Stimulated activated CD8-positive, alpha-beta memory T cell treated with anti-CD3 and anti-CD28 coated beads, Interleukin-7, amount 100 ng/mL, for 1 hour (primary cell): ENCODE results near the gene GNB2.

Source experiments
- DNase-seq, 2 donors: peaks; one replicate each; pipeline ENCODE4 v3.0.0-alpha.2; 2020; ENCODE audit warnings: low read depth in 2 of 2

GNB2 gene

GRCh38 chr7:100680576-100681271 is 7.2 kb downstream of the GNB2 start:
- no peak for DNase-seq

GRCh38 chr7:100681491-100682227 is 8.1 kb downstream of the GNB2 start:
- no peak for DNase-seq

DNA sequence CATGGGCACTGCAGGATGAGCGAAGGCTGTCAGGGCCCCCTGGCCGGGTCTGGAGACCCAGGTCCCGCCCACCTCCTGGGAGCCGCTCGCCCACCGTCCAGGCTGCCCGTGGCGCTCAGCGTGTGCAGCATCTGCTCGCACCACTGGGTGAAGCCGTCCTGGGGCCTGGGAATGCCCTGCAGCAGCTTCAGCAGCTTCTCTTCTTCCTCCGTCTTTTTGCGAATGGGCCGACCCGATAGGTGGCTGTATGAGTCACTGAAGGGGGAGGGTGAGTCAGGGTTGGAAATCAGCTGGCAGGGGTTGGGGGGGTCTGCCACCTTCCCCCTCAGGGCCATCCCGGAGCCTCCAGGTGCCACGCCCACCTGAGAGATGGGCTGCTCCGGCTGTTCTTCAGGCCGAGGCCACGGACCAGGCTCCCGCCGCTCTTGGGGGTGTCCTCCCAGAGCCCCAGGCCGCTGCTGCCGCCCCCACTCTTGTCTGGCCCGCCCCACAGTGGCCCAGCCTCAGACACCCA is 8.7 kb downstream of the GNB2 start:
- DNase-seq: no peak

DNA sequence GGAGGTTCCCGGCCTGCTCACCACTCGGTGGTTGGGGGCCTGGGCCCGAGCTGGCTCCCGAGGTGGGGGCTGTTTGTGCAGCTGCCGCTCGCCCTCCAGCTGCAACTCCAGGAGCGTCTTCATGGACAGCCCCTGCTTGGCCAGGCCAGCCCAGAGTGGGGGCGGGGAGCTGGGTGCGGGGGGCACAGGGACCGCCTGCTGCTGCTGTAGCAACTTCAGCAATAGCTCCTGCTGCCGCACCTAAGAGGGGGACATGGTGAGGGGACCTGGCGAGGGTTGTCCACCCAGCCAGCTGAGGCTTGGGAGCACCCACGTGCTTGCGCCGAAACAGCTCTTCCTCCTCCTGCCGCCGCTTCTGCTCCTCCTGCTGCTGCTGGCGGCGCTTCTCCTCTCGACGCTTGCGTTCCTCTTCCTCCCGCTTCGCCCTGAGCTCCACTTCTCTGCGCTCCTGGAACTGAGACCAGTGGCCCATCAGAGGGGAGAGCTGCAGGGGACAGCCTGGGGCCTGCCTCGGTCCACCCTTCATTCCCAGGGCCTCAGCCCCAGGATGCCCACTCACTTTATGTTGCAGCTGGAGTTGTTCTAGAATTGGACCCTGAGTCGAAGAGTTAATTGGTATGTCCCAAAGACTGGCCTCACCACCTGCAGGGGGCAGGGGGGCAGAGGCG is 9.6 kb downstream of the GNB2 start:
- DNase-seq: no peak

- no peak for DNase-seq
These were observed 10.4 kb downstream of the GNB2 start for GRCh38 chr7:100683659-100684533.

- DNase-seq: no peak
These were observed 11.0 kb downstream of the GNB2 start for GRCh38 chr7:100684534-100685042.

- DNase-seq: no peak
These were observed 11.6 kb downstream of the GNB2 start for GRCh38 chr7:100685049-100685605.

- DNase-seq: no peak
These were observed 12.1 kb downstream of the GNB2 start for GRCh38 chr7:100685631-100686145.

DNA sequence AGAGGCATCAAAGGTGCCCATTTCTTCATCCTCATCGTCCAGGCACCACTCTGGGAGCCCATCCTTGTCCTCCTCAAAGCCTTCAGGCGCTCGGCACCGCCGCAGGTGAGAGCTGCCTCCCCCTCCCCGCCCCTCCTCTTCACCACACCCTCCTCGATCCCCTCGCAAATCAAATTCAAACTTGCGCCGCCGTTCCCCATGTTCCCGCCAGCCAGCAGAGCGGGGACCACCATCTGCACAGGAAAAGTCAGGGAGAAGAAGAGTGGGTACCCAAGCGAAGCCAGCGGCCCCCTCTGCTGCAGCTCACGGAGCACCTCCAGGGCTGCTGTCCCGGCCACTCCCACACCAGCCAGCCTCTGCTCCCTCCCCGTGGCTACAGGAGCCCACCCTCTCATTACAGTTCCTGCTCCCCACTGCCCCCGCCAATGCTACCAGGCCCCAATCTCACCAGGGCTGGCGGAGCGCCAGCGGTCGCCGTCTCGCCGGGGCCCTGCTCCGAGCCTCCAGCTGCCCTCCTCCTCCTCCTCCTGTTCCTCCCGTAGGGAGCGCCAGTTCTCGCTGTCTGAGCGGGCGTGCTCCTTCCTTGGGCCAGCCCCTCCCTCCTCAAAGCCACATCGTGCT is 12.8 kb downstream of the GNB2 start:
- DNase-seq: no peak

GRCh38 chr7:100686822-100687211 is 13.3 kb downstream of the GNB2 start:
- no peak for DNase-seq

- no peak for DNase-seq
These were observed 13.7 kb downstream of the GNB2 start for GRCh38 chr7:100687261-100687660.

DNA sequence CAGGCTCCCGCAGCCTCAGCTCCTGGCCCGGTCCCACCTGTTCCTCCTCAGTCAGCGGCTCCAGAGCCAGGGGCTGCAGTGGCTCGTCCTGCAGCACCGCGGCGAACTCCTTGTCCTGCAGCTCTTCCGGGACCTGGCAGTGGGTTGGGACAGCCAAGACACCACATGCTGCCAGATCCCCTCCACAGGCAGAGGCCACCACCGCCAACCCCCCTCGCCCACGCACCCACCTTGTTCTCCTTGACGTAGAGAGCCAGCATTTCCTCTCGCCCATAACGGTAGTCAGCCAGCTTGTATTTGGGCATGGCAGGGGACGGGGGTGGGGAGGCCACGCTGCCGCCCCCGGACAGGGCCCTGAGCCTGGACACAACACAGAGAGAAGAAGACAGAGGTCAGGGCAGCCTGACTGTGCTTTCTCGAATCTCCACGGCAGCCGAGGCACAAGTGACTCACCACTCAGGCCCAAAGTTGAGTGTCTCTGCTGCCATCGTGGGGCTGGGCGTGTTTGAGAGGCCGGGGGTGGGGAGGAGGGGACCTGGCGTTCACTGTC is 14.3 kb downstream of the GNB2 start:
- no peak for DNase-seq

DNA sequence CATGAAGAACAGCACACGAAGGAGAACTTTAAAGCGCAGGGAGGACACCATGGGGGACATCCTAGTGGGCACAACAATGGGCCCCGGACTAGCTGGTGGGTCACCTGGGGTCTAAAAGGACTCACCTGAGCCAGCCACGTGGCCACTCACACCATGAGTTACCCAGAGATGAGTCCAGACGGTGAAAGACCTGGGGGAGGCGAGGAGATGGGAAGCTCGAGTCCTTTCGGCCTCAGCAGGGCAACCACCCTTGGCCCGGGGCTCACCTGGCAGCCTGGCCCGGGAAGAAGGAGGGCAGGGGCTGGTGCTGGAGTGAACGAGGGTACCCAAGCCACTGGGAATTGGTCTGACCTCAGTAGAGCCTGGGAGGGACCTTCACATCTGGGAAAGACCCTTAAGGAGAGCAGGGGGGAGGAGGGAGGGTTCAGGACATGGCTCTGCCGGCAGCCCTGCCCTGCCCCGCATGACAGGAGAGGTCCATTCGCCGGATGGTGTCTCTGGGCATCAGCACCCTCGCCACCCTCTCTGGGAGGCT is 14.9 kb downstream of the GNB2 start:
- DNase-seq: no peak

DNA sequence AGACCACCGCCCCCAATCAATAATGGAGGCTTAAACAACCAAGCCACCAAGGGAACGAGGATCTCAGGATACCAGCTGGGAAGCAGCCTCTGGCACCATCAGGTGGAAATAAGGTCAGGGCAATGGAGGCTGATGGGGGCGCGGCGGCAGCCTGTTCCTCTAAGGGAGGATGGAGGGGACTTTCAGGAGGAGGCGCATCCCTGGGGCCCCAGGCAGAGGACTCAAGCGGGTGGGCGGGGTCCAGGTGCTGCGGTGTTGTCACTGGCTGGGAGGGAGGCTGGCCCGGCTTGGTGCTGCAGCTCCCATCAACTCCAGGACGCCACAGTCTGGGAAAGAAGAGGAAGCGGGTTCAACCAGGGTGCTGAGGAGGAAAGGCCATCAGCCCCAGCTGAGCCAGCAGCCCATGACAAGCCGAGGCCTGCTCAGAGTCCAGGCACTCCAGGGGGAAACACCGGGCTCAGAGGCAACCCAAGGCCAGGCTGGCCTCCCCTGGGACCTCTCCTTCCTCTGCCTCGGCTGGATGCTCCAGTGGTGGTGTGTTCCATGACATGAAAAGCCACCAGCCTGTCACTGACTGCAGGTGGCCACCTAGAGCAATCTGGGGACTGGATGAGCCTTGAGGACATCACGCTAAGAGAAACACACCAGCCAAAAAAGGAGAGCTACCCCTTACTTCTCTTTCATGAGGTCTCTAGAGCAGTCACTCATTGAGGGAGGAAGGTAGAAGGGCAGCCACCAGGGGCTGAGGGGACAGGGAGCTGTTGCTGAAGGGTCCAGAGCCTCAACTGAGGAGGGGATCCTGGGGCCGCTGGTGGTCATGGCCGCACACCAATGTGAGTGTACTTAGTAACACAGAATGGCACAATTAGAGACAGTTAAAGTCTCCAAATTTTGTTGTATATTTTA is 15.9 kb downstream of the GNB2 start:
- DNase-seq: no peak

DNA sequence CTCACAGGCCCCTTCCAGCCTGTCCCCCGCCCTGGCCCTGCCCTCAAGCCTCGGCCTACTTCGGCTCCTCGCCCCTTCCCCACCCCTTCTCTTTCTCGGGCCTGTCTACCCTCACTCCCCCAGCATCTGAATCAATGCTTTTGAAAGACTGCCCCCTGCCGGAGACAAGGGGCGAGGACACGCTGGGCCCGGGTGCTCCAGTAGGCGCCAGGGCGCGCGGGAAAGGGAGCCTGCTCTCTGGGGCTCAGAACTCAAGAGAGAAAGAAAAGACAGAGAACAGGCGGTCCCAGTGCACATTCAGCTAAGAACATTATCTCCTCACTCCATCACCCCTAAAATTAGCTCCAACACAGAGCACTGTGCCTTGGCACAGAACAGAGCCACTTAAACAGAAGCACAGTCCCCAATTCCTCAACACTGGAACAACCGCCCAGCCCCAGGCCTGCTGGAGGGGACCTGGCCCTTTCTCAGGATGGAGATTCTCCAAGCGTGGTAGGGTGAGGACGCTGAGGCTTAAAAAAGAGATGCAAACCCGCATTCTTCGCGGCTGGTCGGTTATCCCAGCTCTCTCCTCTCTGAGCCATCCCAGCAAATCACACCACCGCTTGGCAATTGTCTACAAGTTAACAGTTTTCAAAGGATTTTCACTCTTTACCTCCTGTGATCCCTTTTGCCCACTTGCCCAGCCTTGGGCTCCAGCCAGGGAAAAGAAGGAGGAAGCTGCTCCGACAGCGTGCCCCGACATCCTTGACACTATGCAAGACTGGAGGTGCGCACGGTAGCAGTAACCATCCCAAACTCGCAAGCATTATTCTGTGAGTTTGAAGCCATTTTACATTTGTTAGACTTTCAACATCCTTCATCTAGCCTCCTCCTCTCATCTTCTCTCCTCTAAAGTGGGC is 18.4 kb downstream of the GNB2 start:
- peak; percentile 52 to 75 for DNase-seq

- DNase-seq: no peak
These were observed 19.0 kb downstream of the GNB2 start for GRCh38 chr7:100692578-100692961.

GRCh38 chr7:100693312-100694097 is 20.0 kb downstream of the GNB2 start:
- DNase-seq: no peak
